ENCODE results near the gene HSPB7. TPM values are rescaled to one million over a fixed set of nuclear protein-coding genes. Genes with fewer than 3 reads are reported as not detected.
"Not testable (repeated sequence)": the region's sequence is repeated elsewhere in the genome, so short reads cannot be mapped to it uniquely, and the experiment has no call there.

The HSPB7 gene
- total RNA-seq, 1 donor from 2014 or later, result not detected

GRCh38 chr1:16005597-16005996 is 12.2 kb downstream of the HSPB7 start:
- Mint-ChIP-seq H3K4me3 (no peak overlapping the region), H3K27me3 (ENCODE audit: insufficient read depth) (no peaks in the 10 kb centered on the region), H3K27ac (no peak overlapping the region), H3K9me3 (no peaks in the 10 kb centered on the region), H3K4me1 (ENCODE audit: low read depth) (peaks cover 19% of the 10 kb centered on the region), H3K36me3 (ENCODE audit: low read depth) (no peaks in the 10 kb centered on the region)
- DNase-seq (ENCODE audit: low spot score), result no peak
- intact Hi-C loops (cut with micrococcal nuclease), result loop anchor here (5.0 kb wide), 1 partner anchor 188 kb away; no protein-coding TSS in a partner anchor

GRCh38 chr1:16001274-16001673 is 16.6 kb downstream of the HSPB7 start:
- H3K27ac Mint-ChIP-seq; DNase-seq (ENCODE audit: low spot score); H3K4me3 Mint-ChIP-seq; H3K4me1 Mint-ChIP-seq (ENCODE audit: low read depth); H3K27me3 Mint-ChIP-seq (ENCODE audit: insufficient read depth); intact Hi-C loops (cut with micrococcal nuclease); H3K9me3 Mint-ChIP-seq; H3K36me3 Mint-ChIP-seq (ENCODE audit: low read depth): not testable (repeated sequence)

- no peak for DNase-seq (ENCODE audit: low spot score)
- no peaks in the 10 kb centered on the region for H3K4me1 Mint-ChIP-seq (ENCODE audit: low read depth)
- H3K27me3 Mint-ChIP-seq (ENCODE audit: insufficient read depth), result peaks cover 2% of the 10 kb centered on the region
- H3K4me3 Mint-ChIP-seq, result no peak overlapping the region
- intact Hi-C loops (cut with micrococcal nuclease), result no loop called here
- H3K36me3 Mint-ChIP-seq (ENCODE audit: low read depth), result no peaks in the 10 kb centered on the region
- H3K27ac Mint-ChIP-seq, result no peak overlapping the region
- no peaks in the 10 kb centered on the region for H3K9me3 Mint-ChIP-seq
These were observed 18.9 kb downstream of the HSPB7 start for GRCh38 chr1:15998929-15999328.

- H3K4me1 Mint-ChIP-seq (ENCODE audit: low read depth), result no peaks in the 10 kb centered on the region
- no peaks in the 10 kb centered on the region for H3K36me3 Mint-ChIP-seq (ENCODE audit: low read depth)
- no peak for DNase-seq (ENCODE audit: low spot score)
- H3K27me3 Mint-ChIP-seq (ENCODE audit: insufficient read depth), result peaks cover 2% of the 10 kb centered on the region
- H3K27ac Mint-ChIP-seq, result no peak overlapping the region
- intact Hi-C loops (cut with micrococcal nuclease), result no loop called here
- H3K4me3 Mint-ChIP-seq, result no peak overlapping the region
- H3K9me3 Mint-ChIP-seq, result no peaks in the 10 kb centered on the region
These were observed 20.1 kb downstream of the HSPB7 start for GRCh38 chr1:15997637-15998280.

- H3K9me3 Mint-ChIP-seq, result no peaks in the 10 kb centered on the region
- no peaks in the 10 kb centered on the region for H3K4me1 Mint-ChIP-seq (ENCODE audit: low read depth)
- no peak overlapping the region for H3K27ac Mint-ChIP-seq
- H3K27me3 Mint-ChIP-seq (ENCODE audit: insufficient read depth), result peaks cover 2% of the 10 kb centered on the region
- H3K4me3 Mint-ChIP-seq, result no peak overlapping the region
- intact Hi-C loops (cut with micrococcal nuclease), result no loop called here
- DNase-seq (ENCODE audit: low spot score), result no peak
- no peaks in the 10 kb centered on the region for H3K36me3 Mint-ChIP-seq (ENCODE audit: low read depth)
These were observed 20.7 kb downstream of the HSPB7 start for GRCh38 chr1:15997076-15997585.

- peak; percentile 29 for DNase-seq (ENCODE audit: low spot score)
- Mint-ChIP-seq H3K4me3 (no peak overlapping the region), H3K27ac (no peak overlapping the region), H3K27me3 (ENCODE audit: insufficient read depth) (peaks cover 2% of the 10 kb centered on the region), H3K9me3 (no peaks in the 10 kb centered on the region), H3K36me3 (ENCODE audit: low read depth) (no peaks in the 10 kb centered on the region), H3K4me1 (ENCODE audit: low read depth) (no peaks in the 10 kb centered on the region)
- intact Hi-C loops (cut with micrococcal nuclease), result loop anchor here (1.0 kb wide), 2 partner anchors 179 to 202 kb away; no protein-coding TSS in a partner anchor
These were observed 23.1 kb downstream of the HSPB7 start for GRCh38 chr1:15994590-15995351.

GRCh38 chr1:15994081-15994480 is 23.8 kb downstream of the HSPB7 start:
- H3K4me3 Mint-ChIP-seq, result no peak overlapping the region
- intact Hi-C loops (cut with micrococcal nuclease), result loop anchor here (1.0 kb wide), 2 partner anchors 179 to 202 kb away; no protein-coding TSS in a partner anchor
- no peaks in the 10 kb centered on the region for H3K36me3 Mint-ChIP-seq (ENCODE audit: low read depth)
- H3K27ac Mint-ChIP-seq, result no peak overlapping the region
- no peak for DNase-seq (ENCODE audit: low spot score)
- H3K9me3 Mint-ChIP-seq, result no peaks in the 10 kb centered on the region
- no peaks in the 10 kb centered on the region for H3K4me1 Mint-ChIP-seq (ENCODE audit: low read depth)
- H3K27me3 Mint-ChIP-seq (ENCODE audit: insufficient read depth), result peaks cover under 1% of the 10 kb centered on the region

- H3K36me3 Mint-ChIP-seq (ENCODE audit: low read depth), result no peaks in the 10 kb centered on the region
- H3K4me3 Mint-ChIP-seq, result no peak overlapping the region
- no peaks in the 10 kb centered on the region for H3K4me1 Mint-ChIP-seq (ENCODE audit: low read depth)
- no peaks in the 10 kb centered on the region for H3K9me3 Mint-ChIP-seq
- no peak for DNase-seq (ENCODE audit: low spot score)
- intact Hi-C loops (cut with micrococcal nuclease), result loop anchor here (1.0 kb wide), 2 partner anchors 178 to 201 kb away; no protein-coding TSS in a partner anchor
- H3K27me3 Mint-ChIP-seq (ENCODE audit: insufficient read depth), result peaks cover 4% of the 10 kb centered on the region
- H3K27ac Mint-ChIP-seq, result no peak overlapping the region
These were observed 24.2 kb downstream of the HSPB7 start for GRCh38 chr1:15993666-15994065.

GRCh38 chr1:15992582-15993500 is 25.0 kb downstream of the HSPB7 start:
- Mint-ChIP-seq H3K4me3 (no peak overlapping the region), H3K4me1 (ENCODE audit: low read depth) (no peaks in the 10 kb centered on the region), H3K27me3 (ENCODE audit: insufficient read depth) (peaks cover 4% of the 10 kb centered on the region), H3K27ac (no peak overlapping the region), H3K9me3 (no peaks in the 10 kb centered on the region), H3K36me3 (ENCODE audit: low read depth) (no peaks in the 10 kb centered on the region)
- intact Hi-C loops (cut with micrococcal nuclease), result no loop called here
- no peak for DNase-seq (ENCODE audit: low spot score)

GRCh38 chr1:15992187-15992553 is 25.7 kb downstream of the HSPB7 start:
- Mint-ChIP-seq H3K4me3 (no peak overlapping the region), H3K27ac (no peak overlapping the region), H3K36me3 (ENCODE audit: low read depth) (no peaks in the 10 kb centered on the region), H3K9me3 (no peaks in the 10 kb centered on the region), H3K4me1 (ENCODE audit: low read depth) (no peaks in the 10 kb centered on the region), H3K27me3 (ENCODE audit: insufficient read depth) (peaks cover 4% of the 10 kb centered on the region)
- DNase-seq (ENCODE audit: low spot score), result no peak
- intact Hi-C loops (cut with micrococcal nuclease), result no loop called here

GRCh38 chr1:15991427-15992186 is 26.2 kb downstream of the HSPB7 start:
- DNase-seq (ENCODE audit: low spot score), result no peak
- Mint-ChIP-seq H3K4me3 (no peak overlapping the region), H3K27me3 (ENCODE audit: insufficient read depth) (peaks cover 5% of the 10 kb centered on the region), H3K4me1 (ENCODE audit: low read depth) (no peaks in the 10 kb centered on the region), H3K9me3 (no peaks in the 10 kb centered on the region), H3K27ac (no peak overlapping the region), H3K36me3 (ENCODE audit: low read depth) (no peaks in the 10 kb centered on the region)
- intact Hi-C loops (cut with micrococcal nuclease), result no loop called here

- Mint-ChIP-seq H3K4me3 (no peak overlapping the region), H3K9me3 (no peaks in the 10 kb centered on the region), H3K36me3 (ENCODE audit: low read depth) (no peaks in the 10 kb centered on the region), H3K27ac (no peak overlapping the region), H3K4me1 (ENCODE audit: low read depth) (peaks cover 5% of the 10 kb centered on the region), H3K27me3 (ENCODE audit: insufficient read depth) (peaks cover 5% of the 10 kb centered on the region)
- intact Hi-C loops (cut with micrococcal nuclease), result no loop called here
- no peak for DNase-seq (ENCODE audit: low spot score)
These were observed 28.1 kb downstream of the HSPB7 start for GRCh38 chr1:15989776-15990175.

Measured in activated T-helper 1 cell treated with anti-CD3 and anti-CD28 coated beads, Interleukin-12 subunit alpha, Interleukin-12 subunit beta, Interleukin-2, Interleukin-4 antibody, amounts not matched to agents 30 ng/mL and 10 ng/mL and 1 ng/mL, durations not matched to agents 14 hours and 24 hours and 36 hours (primary cell).